GM21528 (cell line): ENCODE data around the gene TXNL4A.

Experiments
- ATAC-seq: cut with Tn5 transposase; IDR thresholded peaks from one replicate; pipeline ENCODE4 v1.9.1; 2021; ENCODE audit warnings: mild to moderate bottlenecking, moderate library complexity; ENCODE audit not compliant: unreplicated experiment, low FRiP score

The TXNL4A gene

GRCh38 chr18:79937103-79937860 is 51.1 kb downstream of the TXNL4A start:
- no peak for ATAC-seq

- ATAC-seq, result no peak
These were observed 51.7 kb downstream of the TXNL4A start for GRCh38 chr18:79936641-79937040.

- no peak for ATAC-seq
These were observed 52.4 kb downstream of the TXNL4A start for GRCh38 chr18:79935925-79936324.

- no peak for ATAC-seq
These were observed 52.9 kb downstream of the TXNL4A start for GRCh38 chr18:79935499-79935898.

GRCh38 chr18:79935098-79935480 is 53.3 kb downstream of the TXNL4A start:
- no peak for ATAC-seq

- no peak for ATAC-seq
These were observed 53.9 kb downstream of the TXNL4A start for GRCh38 chr18:79934311-79935097.

GRCh38 chr18:79933765-79934164 is 54.6 kb downstream of the TXNL4A start:
- ATAC-seq, result no peak

GRCh38 chr18:79932907-79933306 is 55.5 kb downstream of the TXNL4A start:
- no peak for ATAC-seq

GRCh38 chr18:79931475-79931874 is 56.9 kb downstream of the TXNL4A start:
- no peak for ATAC-seq

- no peak for ATAC-seq
These were observed 58.2 kb downstream of the TXNL4A start for GRCh38 chr18:79930020-79930642.

- ATAC-seq, result no peak
These were observed 59.8 kb downstream of the TXNL4A start for GRCh38 chr18:79928563-79928960.

GRCh38 chr18:79927607-79928562 is 60.5 kb downstream of the TXNL4A start:
- ATAC-seq, result no peak

- no peak for ATAC-seq
These were observed 61.4 kb downstream of the TXNL4A start for GRCh38 chr18:79926715-79927606.

- no peak for ATAC-seq
These were observed 62.1 kb downstream of the TXNL4A start for GRCh38 chr18:79926306-79926705.

- ATAC-seq, result no peak
These were observed 63.3 kb downstream of the TXNL4A start for GRCh38 chr18:79924814-79925731.

- no peak for ATAC-seq
These were observed 64.3 kb downstream of the TXNL4A start for GRCh38 chr18:79923896-79924585.

- no peak for ATAC-seq
These were observed 65.4 kb downstream of the TXNL4A start for GRCh38 chr18:79922971-79923411.
